ENCODE measurements around the gene SPDEF.

The SPDEF gene

GRCh38 chr6:34553146-34553545, 3.0 kb downstream of the SPDEF start:
- no peak for TF ChIP-seq CTCF (IDR thresholded peaks at IDR 0.05; ENCODE audit: insufficient read depth, low read depth, low read length, missing control alignments)
- no peak overlapping the region for H3K4me3 ChIP-seq (ENCODE audit: low read length)
- DNase-seq (ENCODE audit: low read depth), result no peak

GRCh38 chr6:34552620-34553019, 3.5 kb downstream of the SPDEF start:
- H3K4me3 ChIP-seq (ENCODE audit: low read length), result no peak overlapping the region
- no peak for DNase-seq (ENCODE audit: low read depth)
- TF ChIP-seq CTCF (IDR thresholded peaks at IDR 0.05; ENCODE audit: insufficient read depth, low read depth, low read length, missing control alignments), result no peak

- H3K4me3 ChIP-seq (ENCODE audit: low read length), result no peak overlapping the region
- DNase-seq (ENCODE audit: low read depth), result no peak
- TF ChIP-seq CTCF (IDR thresholded peaks at IDR 0.05; ENCODE audit: insufficient read depth, low read depth, low read length, missing control alignments), result no peak
These were observed 4.4 kb downstream of the SPDEF start for GRCh38 chr6:34551720-34552119.

GRCh38 chr6:34549804-34550202, 6.3 kb downstream of the SPDEF start:
- DNase-seq (ENCODE audit: low read depth), result no peak
- TF ChIP-seq CTCF (IDR thresholded peaks at IDR 0.05; ENCODE audit: insufficient read depth, low read depth, low read length, missing control alignments), result no peak
- no peak overlapping the region for H3K4me3 ChIP-seq (ENCODE audit: low read length)

GRCh38 chr6:34549026-34549803, 6.9 kb downstream of the SPDEF start:
- H3K4me3 ChIP-seq (ENCODE audit: low read length), result no peak overlapping the region
- TF ChIP-seq CTCF (IDR thresholded peaks at IDR 0.05; ENCODE audit: insufficient read depth, low read depth, low read length, missing control alignments), result no peak
- DNase-seq (ENCODE audit: low read depth), result peak; percentile 71

GRCh38 chr6:34547701-34548644, 8.2 kb downstream of the SPDEF start:
- TF ChIP-seq CTCF (IDR thresholded peaks at IDR 0.05; ENCODE audit: insufficient read depth, low read depth, low read length, missing control alignments), result no peak
- H3K4me3 ChIP-seq (ENCODE audit: low read length), result no peak overlapping the region
- DNase-seq (ENCODE audit: low read depth), result no peak

All from epithelial cell of esophagus (primary cell).